Skin epidermis (tissue), 12 donors: ENCODE data around the gene CACNA1G.

Experiments
- H3K27ac ChIP-seq, 21 experiments: fragments of 200-600 bp; sonication (generic) in 11 of 21; one replicate each; pipeline ENCODE4 v1.5.0; 2020; ENCODE audit warnings: mild to moderate bottlenecking in 3 of 21, inconsistent platforms in 2 of 21, moderate library complexity in 2 of 21
- H3K4me3 ChIP-seq, 7 experiments: fragments of 200-600 bp; sonication (generic) in 2 of 7; one replicate each; pipeline ENCODE4 v1.5.0; 2020; ENCODE audit warnings: inconsistent platforms in 2 of 7, mild to moderate bottlenecking in 2 of 7, moderate library complexity in 1 of 7

The CACNA1G gene

GRCh38 chr17:50544516-50544915 is 16.0 kb upstream of the CACNA1G start:
- Histone ChIP-seq H3K27ac (no peak overlapping the region), H3K4me3 (no peak overlapping the region)

DNA sequence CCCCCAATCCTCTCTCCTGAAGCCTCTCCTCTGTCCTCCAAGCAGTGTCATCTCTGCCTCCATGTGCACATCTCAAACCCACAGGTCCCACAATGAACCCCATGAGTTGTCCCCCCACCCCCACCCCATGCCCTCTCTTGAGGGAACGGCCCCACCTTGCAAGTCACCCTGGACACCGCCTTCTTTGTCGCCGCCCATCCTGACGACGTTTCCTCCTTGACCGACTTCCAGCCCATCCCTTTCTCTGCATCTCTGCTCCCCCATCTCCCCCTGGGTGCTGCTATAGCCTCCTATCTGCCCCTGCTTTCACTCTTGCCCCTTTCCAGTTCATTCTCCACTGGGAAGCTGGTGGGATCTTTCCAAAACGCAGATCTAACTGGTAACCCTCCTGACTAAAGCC is 15.2 kb upstream of the CACNA1G start:
- no peak overlapping the region for H3K27ac ChIP-seq
- H3K4me3 ChIP-seq = no peak overlapping the region

DNA sequence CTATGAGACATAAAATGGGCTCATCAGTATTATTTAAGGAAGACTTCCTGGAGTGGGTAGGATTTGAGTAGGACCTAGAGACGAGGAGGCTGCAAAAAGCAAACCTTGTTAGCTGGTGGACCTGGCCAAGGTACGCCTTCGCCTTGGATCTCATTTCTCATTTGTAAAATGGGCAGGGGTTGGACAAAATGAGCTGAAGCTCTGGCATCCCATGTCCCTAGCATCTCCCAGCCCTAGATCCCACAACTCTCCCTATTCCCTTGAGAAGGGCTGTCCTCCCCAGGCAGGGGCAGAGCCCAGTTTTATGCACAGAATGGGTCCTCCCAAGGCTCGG is 13.8 kb upstream of the CACNA1G start:
- peak overlapping the region in 8 of 21 experiments; percentile 84 to 93 (median 88) for H3K27ac ChIP-seq
- H3K4me3 ChIP-seq = peak overlapping the region in 6 of 7 experiments; percentile 43 to 74 (median 52)

DNA sequence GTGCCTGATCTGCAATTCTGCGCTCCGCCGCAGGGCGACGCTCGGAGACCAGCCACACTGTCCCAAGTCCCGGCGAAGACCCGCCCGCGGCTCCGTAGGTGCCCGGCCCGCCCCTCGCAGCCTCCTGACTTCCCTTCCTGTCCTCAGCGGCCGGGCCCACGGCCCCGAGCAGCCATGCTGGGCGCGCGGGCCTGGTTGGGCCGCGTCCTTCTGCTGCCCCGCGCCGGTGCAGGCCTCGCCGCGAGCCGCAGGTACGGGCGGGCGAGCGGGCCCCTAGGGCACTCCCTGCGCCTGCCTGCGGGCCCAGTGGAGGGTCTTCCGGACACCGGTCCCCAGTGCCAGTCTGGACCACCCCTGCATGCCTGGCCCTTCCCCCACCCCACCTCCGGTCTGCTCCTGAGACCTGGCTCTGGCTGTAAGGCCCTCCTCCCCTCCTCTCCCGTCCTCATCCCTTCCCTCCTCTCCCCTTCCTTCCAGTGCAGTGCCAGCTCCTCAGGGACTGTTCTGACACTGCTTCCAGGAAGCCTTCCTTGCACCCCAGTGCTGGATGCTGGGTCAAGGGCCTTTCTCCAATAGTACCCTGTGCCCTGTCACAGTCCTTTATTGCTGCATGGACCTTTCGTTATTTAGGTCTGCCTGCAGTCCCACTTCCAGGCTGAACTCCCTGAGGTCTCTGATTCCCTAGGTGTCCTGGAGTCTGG is 13.3 kb upstream of the CACNA1G start, which contains the start of gene SPATA20:
TSS of gene SPATA20 (plus strand) at position 140 of the 701 bp plus-strand sequence. CDS start at position 175, 35 bp downstream.
- peak within 1 kb of the TSS in 20 of 21 experiments; percentile 58 to 93 (median 84) for H3K27ac ChIP-seq

DNA sequence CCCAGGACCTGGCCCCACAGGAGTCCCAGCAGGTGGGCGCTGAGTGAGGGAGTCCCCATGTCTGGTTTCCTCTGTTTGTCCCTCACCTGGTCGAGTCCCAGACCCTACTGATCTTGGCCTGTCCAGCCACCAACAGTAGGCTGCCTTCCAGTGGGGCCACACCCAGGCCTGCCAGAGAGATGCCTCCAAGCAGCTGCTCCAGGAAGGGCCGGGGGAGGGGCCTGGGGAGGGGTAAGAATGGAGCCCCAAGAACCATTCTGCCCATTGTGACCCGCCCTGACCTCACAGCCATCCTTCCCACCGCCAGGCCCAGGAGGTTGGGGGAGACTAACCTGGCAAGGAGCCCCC is 12.8 kb upstream of the CACNA1G start:
- peak overlapping the region in 6 of 7 experiments; percentile 43 to 74 (median 57) for H3K4me3 ChIP-seq
- H3K27ac ChIP-seq = peak overlapping the region in 11 of 21 experiments; percentile 58 to 93 (median 87)

More for the DNA sequence above, 13.3 kb upstream of the CACNA1G start, which contains the start of gene SPATA20:
- peak within 1 kb of the TSS; percentile 43 to 74 (median 55) for H3K4me3 ChIP-seq

GRCh38 chr17:50548831-50549230 is 11.7 kb upstream of the CACNA1G start:
- no peak overlapping the region for H3K4me3 ChIP-seq
- H3K27ac ChIP-seq = no peak overlapping the region

- Histone ChIP-seq H3K27ac (no peak overlapping the region), H3K4me3 (no peak overlapping the region)
These were observed 11.1 kb upstream of the CACNA1G start for GRCh38 chr17:50549256-50549941.

GRCh38 chr17:50549969-50550368 is 10.5 kb upstream of the CACNA1G start:
- no peak overlapping the region for H3K27ac ChIP-seq
- H3K4me3 ChIP-seq = no peak overlapping the region

- Histone ChIP-seq H3K27ac (no peak overlapping the region), H3K4me3 (no peak overlapping the region)
These were observed 9.7 kb upstream of the CACNA1G start for GRCh38 chr17:50550661-50551432.

DNA sequence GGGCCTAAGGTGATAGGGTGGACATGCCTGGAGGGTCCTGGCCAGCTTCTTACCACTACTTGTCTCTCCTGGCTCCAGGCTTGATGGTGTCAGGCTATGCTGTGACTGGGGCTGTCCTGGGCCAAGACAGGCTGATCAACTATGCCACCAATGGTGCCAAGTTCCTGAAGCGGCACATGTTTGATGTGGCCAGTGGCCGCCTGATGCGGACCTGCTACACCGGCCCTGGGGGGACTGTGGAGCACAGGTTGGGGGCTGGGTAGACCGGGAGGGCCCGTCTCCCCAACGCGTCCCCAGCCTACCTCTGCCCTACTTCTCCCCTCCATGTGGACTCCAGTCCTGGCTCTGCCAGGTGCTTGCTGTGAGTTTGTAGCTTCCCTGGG is 9.1 kb upstream of the CACNA1G start:
- Histone ChIP-seq H3K27ac (no peak overlapping the region), H3K4me3 (no peak overlapping the region)

DNA sequence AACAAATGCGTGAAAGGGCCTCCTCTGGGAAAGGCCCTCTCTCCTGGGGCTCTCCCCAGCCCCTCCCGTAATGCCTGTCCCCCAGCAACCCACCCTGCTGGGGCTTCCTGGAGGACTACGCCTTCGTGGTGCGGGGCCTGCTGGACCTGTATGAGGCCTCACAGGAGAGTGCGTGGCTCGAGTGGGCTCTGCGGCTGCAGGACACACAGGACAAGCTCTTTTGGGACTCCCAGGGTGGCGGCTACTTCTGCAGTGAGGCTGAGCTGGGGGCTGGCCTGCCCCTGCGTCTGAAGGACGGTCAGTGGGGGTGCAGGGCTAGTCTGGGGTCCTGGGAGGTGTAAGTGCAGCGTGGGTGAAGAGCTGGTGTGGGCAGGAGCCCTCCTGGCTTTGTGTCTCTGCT is 8.6 kb upstream of the CACNA1G start:
- no peak overlapping the region for H3K4me3 ChIP-seq

GRCh38 chr17:50554201-50554600 is 6.3 kb upstream of the CACNA1G start:
- H3K4me3 ChIP-seq = no peak overlapping the region
- H3K27ac ChIP-seq = no peak overlapping the region

More for the DNA sequence above, 8.6 kb upstream of the CACNA1G start:
- no peak overlapping the region for H3K27ac ChIP-seq

- no peak overlapping the region for H3K4me3 ChIP-seq
- no peak overlapping the region for H3K27ac ChIP-seq
These were observed 3.7 kb upstream of the CACNA1G start for GRCh38 chr17:50556803-50557202.

GRCh38 chr17:50557630-50558029 is 2.9 kb upstream of the CACNA1G start:
- Histone ChIP-seq H3K27ac (no peak overlapping the region), H3K4me3 (no peak overlapping the region)

GRCh38 chr17:50558091-50558490 is 2.4 kb upstream of the CACNA1G start:
- no peak overlapping the region for H3K4me3 ChIP-seq
- peak overlapping the region in 1 of 21 experiments; percentile 29 for H3K27ac ChIP-seq

GRCh38 chr17:50558581-50558940 is 2.0 kb upstream of the CACNA1G start:
- H3K27ac ChIP-seq = peak overlapping the region in 1 of 21 experiments; percentile 29
- H3K4me3 ChIP-seq = no peak overlapping the region

DNA sequence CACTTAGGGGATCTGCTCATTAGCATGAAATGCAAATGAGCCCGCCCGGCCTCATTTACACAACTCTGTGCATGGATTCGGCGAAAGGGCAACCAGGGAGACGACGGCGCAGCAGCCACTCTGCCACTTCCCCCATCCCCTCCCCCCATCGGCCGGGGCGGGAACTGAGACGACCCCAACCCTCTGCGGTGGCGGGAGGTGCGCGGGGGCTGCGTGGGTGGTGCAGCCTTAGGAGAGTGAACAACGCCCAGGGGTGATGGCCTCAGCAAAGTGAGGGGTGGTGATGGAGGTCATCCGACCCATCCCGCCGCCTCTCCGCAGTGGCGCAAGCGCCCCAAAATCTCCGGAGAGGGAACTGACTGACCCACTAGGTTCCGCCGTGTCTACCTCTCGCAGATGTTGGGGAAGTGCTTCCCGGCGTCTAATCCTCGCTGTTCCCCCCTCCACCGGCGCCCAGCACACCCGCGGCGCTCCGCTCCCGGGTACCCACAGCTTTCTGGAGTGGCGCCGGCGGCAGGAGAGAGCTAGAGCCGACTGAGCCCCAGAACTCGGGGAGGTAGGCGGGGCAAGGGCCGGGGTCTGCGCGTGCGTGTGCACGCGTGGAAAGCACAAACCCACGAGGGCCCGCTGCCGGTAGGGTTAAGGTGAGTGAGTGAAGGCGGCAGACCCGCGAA is 1.4 kb upstream of the CACNA1G start:
- Histone ChIP-seq H3K27ac (peak overlapping the region in 3 of 21 experiments; percentile 29 to 34 (median 31)), H3K4me3 (peak overlapping the region in 5 of 7 experiments; percentile 1 to 56 (median 12))

DNA sequence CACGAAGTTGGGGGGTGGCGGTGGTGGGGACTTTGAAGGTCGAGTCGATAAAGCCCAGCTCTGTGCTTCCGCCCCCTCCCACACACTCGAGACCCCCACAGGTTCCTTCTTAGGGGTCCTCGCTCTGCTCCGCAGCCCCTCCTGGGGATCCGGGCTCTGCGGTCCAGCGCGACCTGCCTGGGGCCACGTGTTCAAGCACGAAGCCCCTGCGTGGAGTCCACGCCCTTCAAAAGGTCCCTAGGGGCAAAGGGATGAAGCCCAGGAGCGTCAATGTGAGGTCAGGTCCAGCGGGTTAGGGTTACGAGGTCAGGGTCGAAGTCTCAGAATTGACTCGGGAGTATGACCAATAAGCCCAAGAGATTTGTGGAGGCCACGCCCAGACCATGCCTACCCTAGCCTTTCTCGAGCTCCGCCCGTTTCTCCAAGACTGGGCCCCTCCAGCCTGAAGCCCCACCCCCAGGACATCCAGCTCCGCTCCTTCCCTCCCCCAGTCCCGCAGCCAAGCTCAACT is 786 bp upstream of the CACNA1G start:
- H3K4me3 ChIP-seq = peak overlapping the region; percentile 39 to 56 (median 49)
- H3K27ac ChIP-seq = peak overlapping the region in 4 of 21 experiments; percentile 31 to 75 (median 34)

DNA sequence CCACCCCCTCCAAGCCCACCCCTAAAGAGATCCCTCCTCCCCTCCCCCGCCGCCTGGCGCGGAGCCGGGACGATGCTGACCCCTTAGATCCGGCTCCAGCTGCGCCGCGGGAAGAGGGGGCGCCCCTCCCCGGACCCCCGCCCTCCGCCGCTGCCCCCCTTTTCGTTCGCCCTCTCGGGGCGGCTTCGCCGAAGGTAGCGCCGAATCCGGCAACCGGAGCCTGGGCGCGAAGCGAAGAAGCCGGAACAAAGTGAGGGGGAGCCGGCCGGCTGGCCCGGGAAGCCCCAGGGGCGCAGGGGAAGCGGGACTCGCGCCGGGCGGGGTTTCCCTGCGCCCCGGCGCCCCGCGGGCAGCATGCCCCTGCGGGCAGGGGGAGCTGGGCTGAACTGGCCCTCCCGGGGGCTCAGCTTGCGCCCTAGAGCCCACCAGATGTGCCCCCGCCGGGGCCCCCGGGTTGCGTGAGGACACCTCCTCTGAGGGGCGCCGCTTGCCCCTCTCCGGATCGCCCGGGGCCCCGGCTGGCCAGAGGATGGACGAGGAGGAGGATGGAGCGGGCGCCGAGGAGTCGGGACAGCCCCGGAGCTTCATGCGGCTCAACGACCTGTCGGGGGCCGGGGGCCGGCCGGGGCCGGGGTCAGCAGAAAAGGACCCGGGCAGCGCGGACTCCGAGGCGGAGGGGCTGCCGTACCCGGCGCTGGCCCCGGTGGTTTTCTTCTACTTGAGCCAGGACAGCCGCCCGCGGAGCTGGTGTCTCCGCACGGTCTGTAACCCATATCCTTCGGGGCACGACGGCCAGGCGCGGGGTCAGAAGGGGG is 623 bp downstream of the CACNA1G start:
- peak overlapping the region; percentile 39 to 56 (median 49) for H3K4me3 ChIP-seq
- H3K27ac ChIP-seq = peak overlapping the region in 14 of 21 experiments; percentile 4 to 75 (median 44)
